GM15510 (cell line): ENCODE data around the gene SLAMF9.

ENCODE experiments used
- POLR2A ChIP-seq: IDR thresholded peaks from 3 replicates; pipeline ENCODE4 v1.6.1; 2011; ENCODE audit warnings: borderline replicate concordance; ENCODE audit not compliant: insufficient read length; ENCODE audit errors: extremely low read depth

The SLAMF9 gene

DNA sequence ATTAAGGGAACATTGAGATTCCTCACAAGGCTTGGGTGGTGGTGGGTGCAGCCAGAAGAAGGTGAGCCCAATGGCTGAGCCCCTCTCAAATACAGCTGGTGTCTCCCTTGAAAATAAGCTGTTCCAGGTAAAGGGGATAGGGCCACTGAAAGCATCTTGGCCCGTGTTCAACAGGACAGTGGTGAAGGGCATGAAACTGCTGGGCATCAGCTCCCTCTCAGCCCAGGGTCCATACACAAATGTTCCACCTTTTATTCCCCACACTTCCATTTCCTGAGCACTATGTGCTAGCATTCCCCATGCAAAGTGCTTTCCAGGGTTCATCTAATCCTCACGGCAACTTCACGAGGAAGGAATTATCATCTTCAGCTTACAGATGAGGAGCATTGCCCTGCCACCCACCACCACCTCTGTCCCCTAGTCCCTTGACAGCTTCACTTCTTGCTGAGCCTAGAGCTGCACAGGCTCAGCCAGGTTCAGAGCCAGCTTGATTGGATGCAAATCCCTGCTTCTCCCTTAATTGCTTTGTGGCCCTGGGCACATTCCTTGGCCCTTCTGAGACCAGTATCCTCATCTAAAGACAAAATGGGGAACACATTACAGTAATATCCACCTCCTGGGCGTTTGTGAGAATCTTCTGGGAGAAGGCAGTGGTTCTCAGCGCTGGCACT, 38.3 kb downstream of the SLAMF9 start:
- no peak for TF ChIP-seq POLR2A

DNA sequence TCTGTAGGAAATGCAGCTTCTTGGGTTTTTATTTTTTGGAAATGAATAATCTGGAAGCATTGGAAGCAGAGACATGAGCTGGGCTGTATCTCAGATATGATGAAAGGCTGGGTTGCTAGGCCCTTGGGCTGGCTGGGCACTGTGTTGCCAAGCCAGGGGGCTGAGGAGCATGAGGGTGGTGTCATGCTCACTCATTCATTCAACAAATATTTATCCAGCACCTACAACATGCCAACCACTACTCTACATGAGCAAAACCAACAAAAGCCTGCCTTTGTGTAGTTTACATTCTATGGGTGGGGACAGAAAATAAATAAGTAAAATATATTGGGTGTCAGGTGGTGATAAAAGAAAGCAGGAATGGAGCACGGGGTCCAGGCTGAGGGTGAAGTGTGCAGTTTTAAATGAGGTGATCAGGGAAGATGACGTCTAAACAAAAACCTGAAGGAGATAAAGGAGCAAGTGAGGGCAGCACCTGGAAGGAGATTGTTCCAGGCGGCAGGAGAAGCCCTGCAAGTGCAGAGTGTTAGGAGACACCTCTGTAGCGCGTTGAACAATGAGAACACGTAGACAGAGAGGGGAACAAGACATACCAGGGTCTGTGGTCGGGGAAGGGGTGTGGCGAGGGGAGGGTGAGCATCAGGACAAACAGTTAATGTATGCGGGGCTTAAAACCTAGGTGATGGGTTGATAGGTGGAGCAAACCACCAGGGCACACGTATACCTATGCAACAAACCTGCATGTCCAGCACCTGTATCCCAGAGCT, 39.6 kb downstream of the SLAMF9 start:
- TF ChIP-seq POLR2A, result no peak

DNA sequence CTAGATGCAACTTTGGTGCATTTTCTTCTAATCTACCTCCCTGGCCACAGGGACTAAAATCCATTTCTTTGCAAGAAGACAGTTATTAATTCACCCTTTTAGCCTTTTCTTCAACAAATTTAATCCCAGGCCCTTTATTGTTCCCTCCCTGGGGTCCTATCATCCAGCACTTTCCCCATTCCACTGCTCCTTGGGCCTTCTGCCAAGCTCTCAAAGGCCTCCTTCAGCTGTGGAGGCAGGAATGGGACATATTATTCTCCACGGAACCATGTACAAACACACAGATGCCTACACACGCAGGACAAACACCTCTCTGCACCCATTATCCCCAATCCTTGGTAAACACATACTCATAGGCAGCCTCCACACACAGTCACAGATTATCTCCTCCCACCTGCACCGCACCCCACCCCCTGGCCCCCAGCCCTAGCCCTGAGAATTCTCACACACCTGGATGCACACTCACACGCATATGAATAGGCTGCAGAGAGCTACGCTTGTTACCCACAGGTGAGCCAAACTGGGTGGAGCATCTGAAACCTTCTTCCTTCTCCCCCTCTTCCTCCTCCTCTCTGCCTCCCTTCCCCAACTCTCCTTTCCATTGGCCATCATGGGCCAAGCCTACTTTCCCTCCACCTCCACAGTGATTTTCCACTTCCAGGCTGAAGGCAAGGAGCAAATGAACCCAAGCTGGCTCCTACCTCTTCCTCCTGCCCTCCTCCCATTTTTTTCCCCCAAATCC, 40.4 kb downstream of the SLAMF9 start:
- no peak for TF ChIP-seq POLR2A

DNA sequence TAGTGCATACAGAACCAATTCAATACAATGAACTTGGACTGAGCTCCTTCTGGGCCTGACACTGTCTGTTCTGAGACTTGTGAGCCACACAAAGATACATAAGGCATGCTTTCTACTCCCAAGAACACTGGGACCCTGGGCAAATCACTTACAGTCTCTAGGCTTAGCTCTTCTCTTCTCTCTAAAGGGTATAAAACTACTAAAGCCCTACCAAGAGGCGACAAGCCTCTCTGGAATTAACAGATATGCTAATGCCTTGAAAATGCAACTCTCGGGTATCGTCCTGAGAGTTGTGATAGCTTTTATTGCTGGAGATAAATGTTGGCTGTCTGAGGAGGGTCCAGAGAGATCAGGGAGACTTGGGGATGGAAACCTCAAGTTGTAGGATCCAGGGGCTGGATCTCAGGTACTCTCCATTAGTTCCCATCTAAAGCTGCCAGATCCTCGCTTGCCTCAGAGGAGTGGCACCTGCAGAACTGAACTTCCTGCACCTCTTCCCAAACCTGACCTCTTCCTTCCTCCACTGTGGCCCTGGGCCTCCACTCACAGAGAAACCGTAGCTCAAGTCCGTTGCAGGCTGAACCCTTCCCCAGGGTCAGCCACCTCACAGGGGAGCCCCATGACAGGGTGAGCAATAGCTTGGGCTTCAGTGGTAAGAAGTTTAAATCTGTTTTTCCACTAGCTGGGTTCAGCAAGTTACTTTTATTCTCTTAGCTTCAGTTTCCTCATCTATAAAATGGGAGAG, 42.5 kb downstream of the SLAMF9 start:
- no peak for TF ChIP-seq POLR2A

DNA sequence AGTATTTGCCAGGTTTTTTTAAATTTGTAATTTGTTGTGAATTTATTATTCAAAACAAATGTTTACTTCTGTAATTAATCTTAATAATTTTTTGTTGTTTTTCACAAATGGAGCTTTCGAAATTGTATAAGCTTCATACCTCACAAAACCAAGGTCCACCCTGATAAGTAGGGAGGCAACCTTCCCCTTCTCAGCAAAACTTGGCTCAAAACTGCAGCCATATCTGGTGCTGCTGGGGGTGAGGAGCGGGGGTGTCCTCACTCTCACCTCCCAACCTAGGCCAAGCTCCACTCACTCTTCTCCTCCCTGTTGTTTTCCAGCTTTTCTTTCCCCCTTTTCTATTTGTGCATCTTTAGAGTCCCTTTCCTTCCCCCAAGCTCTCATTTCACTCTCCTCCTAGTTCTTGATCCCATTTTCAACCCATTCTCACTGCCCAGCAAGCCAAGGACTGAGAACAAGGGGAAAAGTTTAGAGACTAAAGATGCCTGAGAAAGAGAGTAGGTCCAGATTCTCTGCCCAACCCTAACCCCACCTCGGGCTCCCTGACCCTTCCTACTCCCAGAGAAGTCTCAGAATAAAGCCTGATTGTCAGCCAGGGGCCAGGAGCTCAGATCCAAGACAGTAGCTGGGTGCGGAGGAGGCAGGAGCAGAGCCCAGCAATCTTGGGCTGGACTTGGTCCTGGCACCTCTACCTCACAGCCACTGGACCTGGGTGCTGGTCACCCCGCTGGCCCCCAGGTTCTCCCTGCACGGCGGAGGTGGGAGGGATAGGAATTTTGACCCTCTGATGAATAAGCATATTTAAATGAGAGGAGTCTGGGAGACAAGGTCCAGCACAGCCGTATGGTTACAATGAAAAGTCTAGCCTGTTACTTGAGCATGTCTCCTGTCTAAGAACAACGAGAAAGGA, 45.8 kb downstream of the SLAMF9 start:
- TF ChIP-seq POLR2A, result no peak

DNA sequence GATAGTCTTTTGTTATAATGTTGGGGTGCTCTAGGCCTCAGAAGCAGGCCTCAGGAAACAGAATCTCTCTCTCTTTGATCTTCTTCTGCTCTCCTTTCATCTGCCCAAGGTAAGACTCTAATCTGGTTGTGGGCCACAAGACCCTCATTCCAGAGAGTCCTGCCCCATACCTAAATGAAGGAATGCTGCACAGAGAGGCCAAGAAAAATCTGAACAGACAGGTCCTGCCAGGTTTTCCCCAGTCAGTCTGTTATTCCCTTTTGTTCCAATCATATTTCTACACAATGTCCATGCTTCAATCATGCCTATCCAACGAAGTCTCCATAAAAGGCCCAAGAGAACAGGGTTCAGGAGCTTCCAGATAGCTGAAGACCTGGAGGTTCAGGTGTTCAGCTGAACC, 47.1 kb downstream of the SLAMF9 start:
- no peak for TF ChIP-seq POLR2A

DNA sequence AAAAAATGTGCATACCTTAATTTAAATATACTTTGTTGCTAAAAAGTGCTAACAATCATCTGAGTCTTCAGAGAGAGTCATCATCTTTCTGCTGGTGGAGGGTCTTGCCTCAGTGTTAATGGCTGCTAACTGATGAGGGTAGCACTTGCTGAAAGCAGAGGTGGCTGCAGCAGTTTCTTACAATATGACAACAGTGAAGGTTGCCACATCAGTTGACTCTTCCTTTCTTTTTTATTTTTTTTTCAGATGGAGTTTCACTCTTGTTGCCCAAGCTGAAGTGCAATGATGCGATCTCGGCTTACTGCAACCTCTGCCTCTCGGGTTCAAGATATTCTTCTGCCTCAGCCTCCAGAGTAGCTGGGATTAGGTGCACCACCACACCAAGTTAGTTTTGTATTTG, 51.5 kb downstream of the SLAMF9 start:
- TF ChIP-seq POLR2A, result no peak
